SK-N-SH (cell line): ENCODE results near the gene SWI5. TPM values are rescaled to one million over a fixed set of nuclear protein-coding genes. Genes with fewer than 3 reads are reported as not detected.

Experiments used
- CTCF ChIA-PET: fragments of 300-600, 350-600 bp; formaldehyde crosslinking; extraction: SDS; loops from one replicate; lab custom pipeline; 2021; lab: Yijun Ruan, JAX
- POLR2A ChIA-PET: fragments of 350-600 bp; sonication (Branson Sonifier 250); formaldehyde crosslinking; extraction: SDS; loops from one replicate; lab custom pipeline; 2020; ENCODE audit warnings: antibody characterized with exemption, inconsistent platforms; lab: Yijun Ruan, JAX
- DNase-seq: peaks from one replicate; pipeline ENCODE4 v3.0.0; 2012
- H2AFZ ChIP-seq: fragments of 200-600 bp; sonication (generic); 2 replicates; pipeline ENCODE4 v1.8.1; 2016; ENCODE audit warnings: antibody characterized with exemption, mild to moderate bottlenecking, low read depth
- H3F3A ChIP-seq: fragments of 200-600 bp; sonication (generic); replicated peaks from 2 replicates; pipeline ENCODE3; 2016; ENCODE audit warnings: antibody characterized with exemption, mild to moderate bottlenecking; ENCODE audit not compliant: insufficient read depth
- H3K27ac ChIP-seq, 2 experiments: fragments of 200-500 bp in 1 of 2; fragments of 200-600 bp in 1 of 2; sonication (Bioruptor generic) in 1 of 2; sonication (generic), shearing (Covaris generic) in 1 of 2; 2 replicates each; pipeline versions ENCODE4 v1.5.1 to v1.6.1; 2014 to 2016; ENCODE audit warnings: low read depth in 2 of 2, inconsistent platforms in 1 of 2, low read length in 1 of 2, mild to moderate bottlenecking in 1 of 2, mixed read lengths in 1 of 2
- H3K27me3 ChIP-seq: fragments of 200-600 bp; sonication (generic), shearing (Covaris generic); 2 replicates; pipeline ENCODE4 v1.6.1; 2016; ENCODE audit warnings: mixed run types; ENCODE audit not compliant: insufficient read depth
- H3K36me3 ChIP-seq, 2 experiments: fragments of 200-500 bp in 1 of 2; fragments of 200-600 bp in 1 of 2; sonication (Bioruptor generic) in 1 of 2; sonication (generic) in 1 of 2; replicated peaks in 1 of 2; 2 replicates each; pipeline versions ENCODE3 to v1.5.1; 2014 to 2016; ENCODE audit warnings: low read length in 1 of 2, mild to moderate bottlenecking in 1 of 2; ENCODE audit not compliant: insufficient read depth in 2 of 2, control insufficient read depth in 1 of 2
- H3K4me1 ChIP-seq, 2 experiments: fragments of 200-500 bp in 1 of 2; fragments of 200-600 bp in 1 of 2; sonication (Bioruptor generic) in 1 of 2; sonication (generic), shearing (Covaris generic) in 1 of 2; 2 replicates each; pipeline versions ENCODE4 v1.5.1 to v1.6.1; 2014 to 2016; ENCODE audit warnings: low read depth in 1 of 2, low read length in 1 of 2, mixed run types in 1 of 2; ENCODE audit not compliant: insufficient read depth in 2 of 2, control insufficient read depth in 1 of 2
- H3K4me2 ChIP-seq: fragments of 200-600 bp; sonication (generic), shearing (Covaris generic); 2 replicates; pipeline ENCODE4 v1.6.1; 2017; ENCODE audit warnings: mixed run types
- H3K4me3 ChIP-seq, 2 experiments: fragments of 200-500 bp in 1 of 2; fragments of 200-600 bp in 1 of 2; sonication (Bioruptor generic) in 1 of 2; sonication (generic), shearing (Covaris generic) in 1 of 2; 2 replicates each; pipeline versions ENCODE4 v1.5.1 to v1.8.1; 2014 to 2016; ENCODE audit warnings: low read depth in 2 of 2, inconsistent platforms in 1 of 2, low read length in 1 of 2, mild to moderate bottlenecking in 1 of 2, mixed read lengths in 1 of 2, moderate library complexity in 1 of 2
- H3K79me2 ChIP-seq: fragments of 200-600 bp; sonication (generic); 2 replicates; pipeline ENCODE4 v1.8.1; 2017; ENCODE audit warnings: mild to moderate bottlenecking; ENCODE audit not compliant: insufficient read depth
- H3K9ac ChIP-seq: fragments of 200-600 bp; sonication (generic); 2 replicates; pipeline ENCODE4 v1.6.1; 2017; ENCODE audit warnings: mixed run types
- H3K9me2 ChIP-seq: fragments of 200-600 bp; sonication (generic); 2 replicates; pipeline ENCODE4 v1.6.1; 2017; ENCODE audit warnings: mixed run types
- H3K9me3 ChIP-seq: fragments of 200-600 bp; sonication (generic); 2 replicates; pipeline ENCODE4 v1.6.1; 2017; ENCODE audit warnings: mixed run types, mild to moderate bottlenecking, moderate library complexity
- H4K20me1 ChIP-seq: fragments of 200-600 bp; sonication (generic); 2 replicates; pipeline ENCODE4 v1.6.1; 2017; ENCODE audit warnings: mild to moderate bottlenecking, mixed run types; ENCODE audit not compliant: insufficient read depth
- EP300 ChIP-seq, 2 experiments: IDR thresholded peaks; 2 replicates each; pipeline versions ENCODE4 v1.4.0 to v1.6.1; 2012; ENCODE audit warnings: borderline replicate concordance in 1 of 2, low read depth in 1 of 2, low read length in 1 of 2
- FOSL2 ChIP-seq: IDR thresholded peaks from 2 replicates; pipeline ENCODE4 v1.4.0; 2012; ENCODE audit warnings: low read depth, mild to moderate bottlenecking, moderate library complexity, borderline replicate concordance
- FOXJ3 ChIP-seq: sonication (generic); formaldehyde crosslinking; IDR thresholded peaks from 2 replicates; pipeline ENCODE4 v1.5.1; 2020; ENCODE audit warnings: mild to moderate bottlenecking, missing genetic modification reagents
- GABPA ChIP-seq: IDR thresholded peaks from 2 replicates; pipeline ENCODE4 v1.4.0; 2012; ENCODE audit warnings: low read depth, mild to moderate bottlenecking
- GATA2 ChIP-seq: sonication (generic); formaldehyde crosslinking; IDR thresholded peaks from 2 replicates; pipeline ENCODE4 v1.5.0; 2020; ENCODE audit warnings: mild to moderate bottlenecking, missing genetic modification reagents
- JUND ChIP-seq: IDR thresholded peaks from 2 replicates; pipeline ENCODE4 v1.4.0; 2012
- MXI1 ChIP-seq: IDR thresholded peaks from 2 replicates; pipeline ENCODE4 v1.6.1; 2012; ENCODE audit warnings: mild to moderate bottlenecking, low read depth, low read length, improper control_type of control experiment
- NFIC ChIP-seq: IDR thresholded peaks from 2 replicates; pipeline ENCODE4 v1.4.0; 2012; ENCODE audit warnings: borderline replicate concordance
- NRF1 ChIP-seq: IDR thresholded peaks from 2 replicates; pipeline ENCODE4 v1.6.1; 2012; ENCODE audit warnings: low read depth, mild to moderate bottlenecking, low read length
- RCOR1 ChIP-seq: fragments of 150-350 bp; IDR thresholded peaks from 2 replicates; pipeline ENCODE4 v1.6.1; 2017; ENCODE audit warnings: antibody characterized with exemption, low read length
- RFX5 ChIP-seq: IDR thresholded peaks from 2 replicates; pipeline ENCODE4 v1.6.1; 2012; ENCODE audit warnings: mild to moderate bottlenecking, improper control_type of control experiment, low read length
- SMC3 ChIP-seq: IDR thresholded peaks from 2 replicates; pipeline ENCODE4 v1.6.1; 2012; ENCODE audit warnings: low read depth, low read length, improper control_type of control experiment
- TCF12 ChIP-seq: IDR thresholded peaks from 2 replicates; pipeline ENCODE4 v1.4.0; 2012
- TEAD4 ChIP-seq: IDR thresholded peaks from 2 replicates; pipeline ENCODE4 v1.4.0; 2012; ENCODE audit warnings: mild to moderate bottlenecking, borderline replicate concordance; ENCODE audit not compliant: insufficient read depth
- WGBS: methylation state at CpG from one replicate; pipeline ENCODE4 v1.1.6; 2017; ENCODE audit warnings: low lambda C conversion rate; 5-methylcytosine and 5-hydroxymethylcytosine counted together
- polyA plus RNA-seq, 3 experiments: library from polyadenylated mRNA; depleted of rRNA; stranded (reverse); fragments of >200 nt; gene quantifications; 2 replicates each; pipeline ENCODE4 v1.2.3, GENCODE V29; 2012
- TF ChIP-seq, protein P1 (sequence below): fragments of 200-600 bp; sonication (generic); IDR thresholded peaks from 2 replicates; pipeline ENCODE4 v1.6.1; 2017; ENCODE audit warnings: antibody characterized with exemption, mild to moderate bottlenecking, moderate library complexity
- TF ChIP-seq, protein P2 (sequence below): IDR thresholded peaks from 2 replicates; pipeline ENCODE4 v1.4.0; 2012; ENCODE audit warnings: low read depth, borderline replicate concordance
- TF ChIP-seq, protein P3 (sequence below): IDR thresholded peaks from 2 replicates; pipeline ENCODE4 v1.4.0; 2012; ENCODE audit warnings: low read depth, borderline replicate concordance

The SWI5 gene
- polyA plus RNA-seq, 1 of the 3 experiments (the other 2 are of a cell fraction): 84.1 TPM

DNA sequence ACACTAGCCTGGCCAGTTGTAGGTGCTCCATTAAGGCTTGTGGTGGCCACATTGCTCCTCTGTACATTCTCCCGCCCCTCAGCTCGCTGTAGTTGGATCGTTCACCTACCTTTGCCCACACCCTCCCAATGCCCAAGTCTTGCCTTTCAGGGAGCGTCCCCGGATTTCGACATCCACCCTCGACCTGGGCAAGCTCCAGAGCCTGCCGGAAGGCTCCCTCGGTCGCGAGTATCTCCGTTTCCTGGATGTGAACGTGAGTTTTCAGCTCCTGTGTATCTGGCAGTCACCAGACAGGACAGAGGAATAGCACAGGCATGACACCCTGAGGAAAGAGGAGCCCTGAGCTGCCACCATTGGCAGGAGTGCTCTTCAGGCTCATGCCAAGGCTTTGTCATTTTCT, 49.6 kb downstream of the SWI5 start:
- Histone ChIP-seq H4K20me1 (0 out of 2 replicates have a peak, but pooled peaks cover 4% of the 10 kb centered on the region), H3K79me2 (peaks cover 52% of the 10 kb centered on the region), H3K4me3 (no peak overlapping the region), H3K9me2 (no peaks in the 10 kb centered on the region), H3K27me3 (no peaks in the 10 kb centered on the region), H3K36me3 (peaks cover 14 to 17% of the 10 kb centered on the region in 2 experiments), H3K4me2 (no peak overlapping the region), H2AFZ (no peak overlapping the region), H3F3A (no peaks in the 10 kb centered on the region), H3K4me1 (peaks cover 11% of the 10 kb centered on the region in 2 experiments; a peak in 3 of 4 replicates), H3K27ac (no peak overlapping the region), H3K9me3 (no peaks in the 10 kb centered on the region), H3K9ac (no peak overlapping the region)
- CTCF ChIA-PET: interaction anchor here (0.9 kb wide), 1 partner anchor 11 kb away, joined by 3 read pairs; no protein-coding TSS in a partner anchor
- WGBS: 89% methylated on average over 13 of the region's 13 CpGs
- TF ChIP-seq FOSL2 (no peak), NRF1 (no peak), TEAD4 (no peak), JUND (no peak), SMC3 (no peak), FOXJ3 (no peak), RFX5 (no peak), NFIC (no peak), GABPA (no peak), EP300 (IDR thresholded peaks at IDR 0.05; ENCODE audit: borderline replicate concordance in 1 of 2, low read depth in 1 of 2, low read length in 1 of 2) (no peak), MXI1 (no peak), TCF12 (no peak), RCOR1 (no peak), GATA2 (no peak)
- TF ChIP-seq, protein P1, sequence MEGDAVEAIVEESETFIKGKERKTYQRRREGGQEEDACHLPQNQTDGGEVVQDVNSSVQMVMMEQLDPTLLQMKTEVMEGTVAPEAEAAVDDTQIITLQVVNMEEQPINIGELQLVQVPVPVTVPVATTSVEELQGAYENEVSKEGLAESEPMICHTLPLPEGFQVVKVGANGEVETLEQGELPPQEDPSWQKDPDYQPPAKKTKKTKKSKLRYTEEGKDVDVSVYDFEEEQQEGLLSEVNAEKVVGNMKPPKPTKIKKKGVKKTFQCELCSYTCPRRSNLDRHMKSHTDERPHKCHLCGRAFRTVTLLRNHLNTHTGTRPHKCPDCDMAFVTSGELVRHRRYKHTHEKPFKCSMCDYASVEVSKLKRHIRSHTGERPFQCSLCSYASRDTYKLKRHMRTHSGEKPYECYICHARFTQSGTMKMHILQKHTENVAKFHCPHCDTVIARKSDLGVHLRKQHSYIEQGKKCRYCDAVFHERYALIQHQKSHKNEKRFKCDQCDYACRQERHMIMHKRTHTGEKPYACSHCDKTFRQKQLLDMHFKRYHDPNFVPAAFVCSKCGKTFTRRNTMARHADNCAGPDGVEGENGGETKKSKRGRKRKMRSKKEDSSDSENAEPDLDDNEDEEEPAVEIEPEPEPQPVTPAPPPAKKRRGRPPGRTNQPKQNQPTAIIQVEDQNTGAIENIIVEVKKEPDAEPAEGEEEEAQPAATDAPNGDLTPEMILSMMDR: no peak
- TF ChIP-seq, protein P2, sequence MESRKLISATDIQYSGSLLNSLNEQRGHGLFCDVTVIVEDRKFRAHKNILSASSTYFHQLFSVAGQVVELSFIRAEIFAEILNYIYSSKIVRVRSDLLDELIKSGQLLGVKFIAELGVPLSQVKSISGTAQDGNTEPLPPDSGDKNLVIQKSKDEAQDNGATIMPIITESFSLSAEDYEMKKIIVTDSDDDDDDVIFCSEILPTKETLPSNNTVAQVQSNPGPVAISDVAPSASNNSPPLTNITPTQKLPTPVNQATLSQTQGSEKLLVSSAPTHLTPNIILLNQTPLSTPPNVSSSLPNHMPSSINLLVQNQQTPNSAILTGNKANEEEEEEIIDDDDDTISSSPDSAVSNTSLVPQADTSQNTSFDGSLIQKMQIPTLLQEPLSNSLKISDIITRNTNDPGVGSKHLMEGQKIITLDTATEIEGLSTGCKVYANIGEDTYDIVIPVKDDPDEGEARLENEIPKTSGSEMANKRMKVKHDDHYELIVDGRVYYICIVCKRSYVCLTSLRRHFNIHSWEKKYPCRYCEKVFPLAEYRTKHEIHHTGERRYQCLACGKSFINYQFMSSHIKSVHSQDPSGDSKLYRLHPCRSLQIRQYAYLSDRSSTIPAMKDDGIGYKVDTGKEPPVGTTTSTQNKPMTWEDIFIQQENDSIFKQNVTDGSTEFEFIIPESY: no peak
- TF ChIP-seq, protein P3, sequence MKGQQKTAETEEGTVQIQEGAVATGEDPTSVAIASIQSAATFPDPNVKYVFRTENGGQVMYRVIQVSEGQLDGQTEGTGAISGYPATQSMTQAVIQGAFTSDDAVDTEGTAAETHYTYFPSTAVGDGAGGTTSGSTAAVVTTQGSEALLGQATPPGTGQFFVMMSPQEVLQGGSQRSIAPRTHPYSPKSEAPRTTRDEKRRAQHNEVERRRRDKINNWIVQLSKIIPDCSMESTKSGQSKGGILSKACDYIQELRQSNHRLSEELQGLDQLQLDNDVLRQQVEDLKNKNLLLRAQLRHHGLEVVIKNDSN: no peak
- POLR2A ChIA-PET: no interaction called here
- DNase-seq: no peak
